Kasumi-1 (cell line): ENCODE data around the gene AKAP13.
"Not testable (repeated sequence)": the region's sequence is repeated elsewhere in the genome, so short reads cannot be mapped to it uniquely, and the experiment has no call there.

Experiments
- DNase-seq, 2 experiments: peaks; one replicate each; lab custom pipeline; 2025; lab: John Stamatoyannopoulos, UW

Gene AKAP13

DNA sequence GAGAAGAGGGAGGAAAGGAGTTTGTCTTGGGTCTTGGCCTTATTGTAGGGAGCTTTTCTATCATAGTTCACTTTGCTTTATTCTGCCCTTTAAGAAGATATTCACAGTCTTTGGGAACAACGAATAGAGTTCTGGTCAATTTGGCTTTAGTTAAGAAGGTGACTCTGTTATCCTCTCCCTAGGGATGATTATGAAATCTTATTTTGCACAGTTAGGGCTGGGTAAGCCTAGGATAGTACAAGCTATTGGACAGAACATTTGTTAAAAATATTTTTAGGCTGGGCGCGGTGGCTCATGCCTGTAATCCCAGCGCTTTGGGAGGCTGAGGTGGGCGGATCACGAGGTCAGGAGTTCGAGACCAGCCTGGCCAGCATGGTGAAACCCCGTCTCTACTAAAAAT, 61.5 kb downstream of the AKAP13 start:
- DNase-seq = not testable (repeated sequence)

DNA sequence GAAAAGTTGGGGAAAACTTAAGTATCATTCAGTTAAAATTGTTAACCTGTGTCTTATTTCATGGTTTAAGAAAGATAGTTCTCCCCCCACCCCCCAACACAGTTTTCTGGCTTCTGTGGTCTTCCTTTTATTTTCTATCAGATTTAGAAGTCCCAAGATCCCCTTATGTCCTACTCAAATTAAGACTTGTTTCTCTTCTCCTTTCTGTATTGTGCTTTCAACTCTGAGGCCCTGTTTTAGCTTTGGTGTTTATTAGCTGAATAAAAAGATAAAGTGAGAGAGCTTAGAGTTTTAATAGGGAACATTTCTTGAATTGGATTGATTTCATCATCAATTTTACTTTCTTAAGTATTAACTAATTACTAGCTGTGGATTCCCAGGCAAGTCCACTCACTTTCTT, 62.6 kb downstream of the AKAP13 start:
- DNase-seq = no peak

DNA sequence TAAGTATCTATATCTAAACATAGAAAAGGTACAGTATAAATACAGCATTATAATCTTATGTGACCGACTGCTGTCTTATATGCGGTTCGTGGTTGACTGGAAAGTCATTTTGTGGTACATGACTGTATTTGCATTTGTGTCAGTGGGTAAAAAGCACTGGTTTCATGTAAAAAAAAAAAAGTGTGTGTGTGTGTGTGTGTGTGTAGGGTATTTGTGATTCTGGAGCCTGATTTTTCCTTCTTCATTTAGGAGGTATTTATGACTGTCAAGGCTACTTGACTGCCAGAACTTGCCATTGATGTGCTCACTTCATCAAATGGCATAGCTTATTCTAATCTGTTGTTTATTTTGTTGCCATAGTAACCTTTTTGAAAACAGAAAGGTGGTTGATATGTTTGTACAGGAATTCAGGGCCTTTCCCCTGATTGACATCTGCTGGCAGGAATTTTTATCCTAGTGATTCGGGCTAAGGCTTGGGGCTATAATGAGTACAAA, 63.2 kb downstream of the AKAP13 start:
- no peak for DNase-seq

DNA sequence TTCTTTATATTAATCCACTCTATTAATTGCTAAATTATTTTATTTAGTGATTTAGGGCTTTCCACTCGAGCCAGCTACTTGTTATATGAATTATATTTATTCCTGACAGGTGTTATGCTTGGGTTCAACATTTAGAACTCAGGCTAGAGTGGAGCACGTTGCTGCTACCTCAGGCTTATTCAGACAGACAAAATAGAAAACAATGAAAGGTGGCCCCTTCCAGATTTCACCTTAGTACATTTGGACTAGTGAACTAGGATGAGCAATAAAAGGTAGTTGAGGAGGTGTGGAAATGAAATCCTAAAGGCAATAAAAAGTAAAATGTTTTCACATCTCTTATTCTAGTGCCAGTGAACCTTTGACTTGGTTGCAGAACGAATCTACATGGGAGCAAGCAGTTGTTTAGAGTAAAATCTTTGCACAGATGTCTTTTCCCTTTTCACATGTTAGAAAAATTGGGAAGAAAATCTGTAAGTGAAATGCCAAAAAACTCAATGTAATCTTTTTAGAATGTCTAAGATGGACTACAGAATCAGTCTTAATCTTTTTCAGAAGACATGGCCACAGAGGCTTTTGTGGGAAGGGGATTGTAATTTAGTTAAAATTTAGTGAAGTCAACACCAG, 63.8 kb downstream of the AKAP13 start:
- DNase-seq = no peak

DNA sequence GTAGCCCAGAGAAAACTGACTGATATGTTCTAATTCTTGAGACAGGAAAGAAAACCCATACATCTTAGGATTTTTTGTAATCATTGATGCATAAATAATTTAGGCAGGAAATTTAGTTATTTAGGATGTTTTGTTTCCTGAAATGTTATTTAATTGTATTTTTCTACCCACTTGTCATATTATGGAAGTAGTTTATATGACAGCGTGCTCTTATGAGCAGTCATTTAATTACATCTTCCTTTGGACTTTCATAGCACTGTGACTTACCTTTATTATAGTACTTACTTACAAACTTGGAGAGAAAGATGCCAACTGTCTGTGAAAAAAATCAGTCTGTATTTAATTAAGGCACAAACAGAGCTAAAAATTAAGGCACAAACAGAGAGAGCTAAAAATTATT, 65.0 kb downstream of the AKAP13 start:
- DNase-seq = no peak

DNA sequence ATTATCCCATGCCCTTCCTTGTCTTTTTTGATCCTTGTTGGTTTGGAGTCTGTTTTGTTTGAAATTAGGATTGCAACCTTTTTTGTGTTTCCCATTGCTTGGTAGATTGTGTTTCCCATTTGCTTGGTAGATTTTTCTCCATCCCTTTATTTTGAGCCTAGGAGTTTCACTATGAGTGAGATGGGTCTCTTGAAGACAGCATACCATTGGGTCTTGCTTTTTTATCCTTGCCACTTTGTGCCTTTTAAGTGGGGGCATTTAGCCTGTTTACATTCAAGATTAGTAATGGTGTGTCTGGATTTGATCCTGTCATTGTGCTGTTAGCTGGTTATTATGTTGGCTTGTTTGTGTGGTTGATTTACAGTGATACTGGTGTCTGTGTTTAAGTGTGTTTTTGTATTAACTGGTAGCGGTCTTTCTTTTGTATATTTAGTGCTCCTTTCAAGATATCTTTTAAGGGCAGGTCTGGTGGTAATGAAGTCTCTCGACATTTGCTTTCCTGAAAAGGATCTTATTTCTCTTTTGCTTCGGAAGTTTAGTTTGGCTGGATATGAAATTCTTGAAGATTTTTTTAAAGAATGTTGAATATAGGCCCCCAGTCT, 70.8 kb downstream of the AKAP13 start:
- no peak for DNase-seq

DNA sequence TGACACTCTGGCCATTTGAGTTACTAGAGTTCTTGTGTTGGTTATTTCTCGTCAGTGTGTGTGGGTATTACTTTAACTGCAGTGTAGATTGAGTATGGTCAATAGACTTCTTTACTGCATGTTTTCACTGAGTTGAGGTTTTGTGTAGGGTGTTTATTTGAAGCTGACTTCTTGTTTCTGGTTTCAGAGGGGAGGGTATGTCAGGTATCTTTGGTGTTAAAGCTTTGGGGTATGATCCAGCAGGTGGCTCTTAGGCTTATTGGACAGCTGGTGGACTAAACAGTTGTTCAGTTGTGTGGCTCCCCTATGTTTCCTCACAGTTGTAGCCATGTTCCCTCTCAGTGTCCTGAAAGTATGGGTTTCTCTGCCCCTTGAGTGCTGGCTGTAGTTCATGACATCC, 72.0 kb downstream of the AKAP13 start:
- DNase-seq = no peak

DNA sequence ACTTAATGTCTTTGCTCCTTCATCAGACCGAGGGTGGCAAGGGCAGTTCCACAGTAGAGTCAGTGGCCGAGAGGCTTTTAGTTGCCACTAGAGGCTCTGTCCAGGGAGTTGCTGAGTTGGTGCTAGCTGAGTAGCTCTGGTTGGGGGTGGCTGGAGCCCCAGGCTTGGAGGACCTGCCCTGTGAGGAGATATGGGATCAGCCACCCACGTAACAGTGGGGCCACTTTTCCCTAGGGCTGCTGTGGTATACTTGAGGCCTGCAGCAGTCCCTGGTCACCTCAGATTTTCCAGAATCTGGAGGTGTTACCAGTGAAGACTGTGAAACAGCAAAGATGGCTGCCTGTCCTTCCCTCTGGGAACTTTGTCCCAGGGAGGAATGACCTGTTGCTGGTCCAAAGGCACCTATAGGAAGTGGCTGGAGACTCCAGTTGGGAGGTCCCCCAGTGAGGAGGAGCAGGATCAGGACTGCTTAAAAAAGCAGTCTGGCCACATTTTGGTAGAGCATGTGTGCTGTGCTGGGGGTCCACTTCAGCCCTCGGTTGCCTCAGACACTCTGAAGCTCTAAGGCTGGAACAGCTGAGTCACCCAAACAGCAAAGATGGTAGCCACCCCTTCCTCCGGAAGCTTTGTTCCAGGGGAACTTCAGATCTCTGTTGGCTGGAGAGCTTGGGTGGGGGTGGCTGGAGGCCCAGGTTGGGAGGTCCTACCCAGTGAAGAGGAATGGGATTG, 72.9 kb downstream of the AKAP13 start:
- no peak for DNase-seq

DNA sequence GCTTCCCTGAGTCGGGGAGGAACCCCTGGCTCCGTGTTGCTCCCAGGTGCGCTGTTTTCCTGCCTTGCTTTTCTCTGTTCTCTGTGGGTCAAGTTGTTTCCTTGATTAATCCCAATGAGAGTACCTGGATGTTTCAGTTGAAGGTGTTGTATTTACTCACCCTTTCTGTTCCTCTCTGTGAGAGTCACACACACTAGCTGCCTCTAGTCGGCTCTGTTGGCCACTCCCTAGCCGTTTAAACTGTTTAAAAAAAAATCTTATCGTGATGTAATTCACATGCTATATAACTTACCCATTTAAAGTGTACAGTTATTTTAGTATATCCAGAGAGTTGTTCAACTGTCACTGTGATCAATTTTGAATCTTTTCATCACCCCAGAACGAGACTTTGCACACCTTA, 74.0 kb downstream of the AKAP13 start:
- no peak for DNase-seq

DNA sequence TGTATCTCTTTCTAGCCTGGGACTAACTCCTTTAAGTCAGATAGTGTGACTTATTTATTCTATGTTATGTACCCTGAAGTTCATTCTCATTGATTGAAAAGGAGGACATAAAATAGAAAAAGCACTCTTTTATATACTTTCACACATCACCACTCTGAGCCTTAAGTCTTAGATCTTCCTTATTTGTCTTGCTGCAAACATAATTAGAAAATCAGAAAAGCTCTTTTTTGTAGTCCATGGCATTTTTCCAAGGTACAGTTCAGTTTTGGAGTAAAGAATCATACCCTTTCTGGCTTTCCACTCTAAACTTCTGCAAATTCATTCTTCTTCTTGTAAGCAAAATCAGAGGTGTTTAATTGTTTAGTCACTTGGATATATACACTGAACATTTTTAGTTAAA, 75.5 kb downstream of the AKAP13 start:
- no peak for DNase-seq

DNA sequence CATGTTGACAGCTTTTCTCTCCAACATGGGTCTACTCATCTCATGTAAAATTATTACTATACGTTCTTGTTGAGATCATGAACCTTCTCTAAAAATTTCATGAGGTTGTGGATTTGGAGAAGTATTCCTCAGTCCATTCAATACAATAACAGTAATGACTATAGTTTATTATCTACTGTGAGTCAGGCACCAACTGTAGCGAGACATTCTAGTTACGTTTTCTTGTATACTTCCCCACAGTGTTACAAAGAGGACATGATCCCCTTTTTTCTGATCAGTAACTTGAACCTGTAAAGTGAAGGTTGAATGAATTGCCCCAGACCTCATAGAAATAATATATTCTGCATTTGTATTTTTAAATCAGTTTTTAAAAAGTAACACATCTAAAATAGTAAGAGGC, 76.4 kb downstream of the AKAP13 start:
- no peak for DNase-seq

DNA sequence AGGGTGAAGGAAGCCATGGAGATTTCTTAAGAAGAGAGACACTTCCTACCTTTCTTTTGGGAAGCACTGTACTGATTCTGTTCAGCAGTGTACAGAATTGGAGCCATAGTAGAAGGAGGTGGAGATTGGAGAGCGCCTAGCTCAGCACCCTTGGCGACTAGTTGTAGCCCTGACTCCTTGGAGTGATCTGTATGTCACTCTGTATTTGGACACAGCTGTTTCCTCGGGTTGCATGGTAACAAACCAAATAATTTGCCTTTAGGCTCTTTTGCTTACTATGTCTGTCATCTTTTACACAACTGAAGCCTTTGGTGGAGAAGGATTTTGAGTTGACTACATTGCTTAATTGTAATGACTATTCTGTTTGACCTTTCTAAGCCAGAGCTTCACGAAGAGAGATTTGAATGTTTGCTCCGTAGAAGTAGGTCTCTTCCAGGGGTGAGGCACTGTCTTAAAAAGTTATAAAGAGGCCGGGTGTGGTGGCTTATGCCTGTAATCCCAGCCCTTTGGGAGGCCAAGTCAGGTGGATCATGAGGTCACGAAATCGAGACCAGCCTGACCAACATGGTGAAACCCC, 77.1 kb downstream of the AKAP13 start:
- no peak for DNase-seq

DNA sequence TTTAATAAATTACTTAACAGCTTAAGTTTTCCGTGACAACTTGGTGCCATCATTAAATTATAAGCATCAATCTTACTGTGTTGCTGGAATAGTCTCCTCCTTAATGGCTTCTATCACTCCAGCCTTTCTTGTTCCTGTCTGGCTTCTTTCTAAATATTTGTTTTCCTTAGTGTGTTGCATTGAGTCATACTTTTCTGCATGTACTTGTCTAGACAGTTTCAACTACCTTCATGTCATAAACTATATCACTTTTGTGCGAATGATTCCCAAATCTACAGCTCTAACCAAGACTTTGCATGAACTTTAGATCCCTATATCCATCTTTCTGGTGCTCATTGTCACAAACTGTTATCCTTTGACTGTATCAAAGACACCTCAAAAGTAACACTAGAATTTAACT, 78.4 kb downstream of the AKAP13 start:
- DNase-seq = no peak

DNA sequence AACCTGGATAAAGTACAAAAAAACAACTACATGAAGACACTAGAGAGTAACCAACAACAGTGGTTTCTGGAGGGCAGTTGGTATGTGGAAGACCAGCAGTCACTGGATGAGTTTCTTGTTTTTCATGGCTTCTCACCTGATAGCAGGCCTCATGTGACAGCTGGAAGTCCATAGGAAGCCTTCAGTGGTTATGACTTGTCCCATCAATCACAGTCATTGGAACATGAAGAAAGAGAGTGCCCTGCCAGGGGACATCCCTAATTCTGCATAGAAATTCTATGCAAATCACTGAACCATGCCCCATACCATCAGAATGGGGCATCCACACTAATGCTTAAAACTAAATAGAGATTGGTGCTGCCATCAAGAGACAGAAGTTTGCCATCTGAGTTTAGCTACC, 81.6 kb downstream of the AKAP13 start:
- DNase-seq = no peak

DNA sequence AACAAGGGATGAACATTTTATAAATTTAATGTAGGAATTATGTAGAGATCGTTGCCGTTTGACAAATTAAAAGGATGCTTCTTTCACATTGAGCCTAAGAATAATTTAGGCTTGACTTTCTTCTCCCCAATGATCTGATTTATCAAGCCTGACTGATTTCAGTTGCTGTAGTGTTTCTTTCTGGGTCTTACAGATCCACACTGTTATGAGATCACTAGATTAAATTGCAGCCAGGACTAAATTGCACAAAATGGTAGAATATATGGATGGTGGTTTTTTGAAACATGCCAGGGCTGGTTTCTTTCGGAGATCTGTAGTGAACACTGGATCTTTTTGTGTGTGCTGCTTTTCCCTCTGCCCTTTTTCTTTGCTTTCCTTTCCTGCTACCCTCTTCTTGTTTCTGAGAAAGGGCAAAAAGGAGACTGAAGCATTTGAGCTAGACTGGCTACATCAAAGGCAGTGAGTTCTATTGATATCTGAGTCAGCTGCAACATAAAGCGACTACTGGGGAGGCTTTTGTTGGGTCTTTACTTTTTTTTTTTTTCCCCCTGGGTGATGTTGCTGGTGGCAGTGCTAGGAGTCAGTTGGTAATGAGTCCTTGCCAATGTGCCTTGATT, 83.0 kb downstream of the AKAP13 start:
- no peak for DNase-seq

DNA sequence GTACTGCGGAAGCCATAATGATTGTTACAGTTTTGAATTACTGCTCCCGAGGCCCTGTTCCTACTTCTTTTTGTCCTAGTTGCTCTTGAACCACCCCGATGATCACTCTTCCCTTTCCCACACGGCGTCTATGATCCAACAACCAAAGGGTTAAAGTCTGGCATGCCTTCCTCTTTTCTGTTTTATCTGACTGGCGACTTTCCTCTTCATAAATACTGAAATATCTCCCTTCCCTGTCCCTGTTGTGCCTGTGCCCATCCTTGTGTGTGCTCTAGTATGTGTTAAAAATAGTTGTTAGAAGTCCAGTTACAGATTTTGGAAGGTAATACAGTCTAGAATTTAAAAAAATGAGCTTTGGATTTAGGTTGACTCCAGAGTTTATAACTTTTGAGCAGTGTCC, 83.6 kb downstream of the AKAP13 start:
- DNase-seq = peak; percentile 21 to 35

DNA sequence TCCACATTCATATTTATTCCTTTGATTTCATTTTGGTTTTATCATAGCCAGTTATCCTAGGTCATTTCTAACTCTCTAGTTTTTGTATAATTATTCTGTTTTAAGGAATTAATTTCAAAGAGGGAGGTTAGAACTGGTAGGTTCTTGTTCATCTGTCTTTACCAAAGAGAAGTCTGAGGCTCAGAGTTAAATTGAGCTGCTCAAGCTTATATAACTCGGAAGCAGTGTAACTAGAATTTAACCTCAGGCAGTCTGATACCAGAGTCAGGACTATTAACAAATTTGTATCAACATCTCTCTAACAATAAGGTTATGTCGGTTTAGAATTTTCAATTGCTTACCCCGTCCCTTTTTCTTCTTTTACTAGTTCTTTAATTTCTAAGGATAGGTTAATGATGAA, 84.1 kb downstream of the AKAP13 start:
- DNase-seq = no peak

DNA sequence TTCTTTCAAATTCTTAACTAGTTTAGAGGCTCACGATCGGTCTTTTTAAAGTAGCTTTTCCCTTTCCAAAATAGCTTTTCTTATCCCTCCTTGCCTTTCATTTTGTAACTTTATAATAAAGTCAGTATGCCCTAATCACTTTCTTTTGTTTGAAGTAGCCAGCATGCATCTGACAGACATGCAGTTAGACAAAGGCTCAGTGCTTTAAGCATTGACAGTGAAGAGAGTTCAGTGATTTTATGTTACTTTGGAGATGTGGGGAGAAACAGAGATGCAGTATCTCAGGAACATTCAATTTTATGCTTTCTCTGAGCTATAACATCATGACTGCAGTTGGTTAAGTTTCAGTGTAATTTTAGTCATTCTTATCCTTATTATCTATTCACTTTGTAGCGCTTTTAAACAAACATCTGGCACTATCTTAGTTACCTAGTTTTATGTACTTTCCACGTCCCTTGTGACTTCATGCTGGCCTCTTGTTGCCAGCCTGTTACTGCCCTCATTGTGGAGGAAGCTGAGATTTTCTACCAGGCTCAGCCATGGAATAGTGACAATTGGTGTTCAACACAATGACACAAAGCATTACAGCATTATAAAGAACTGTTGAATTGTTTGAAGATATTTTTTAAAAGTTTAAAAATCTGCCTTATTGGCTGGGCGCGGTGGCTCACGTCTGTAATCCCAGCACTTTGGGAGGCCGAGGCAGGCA, 90.3 kb downstream of the AKAP13 start:
- no peak for DNase-seq

DNA sequence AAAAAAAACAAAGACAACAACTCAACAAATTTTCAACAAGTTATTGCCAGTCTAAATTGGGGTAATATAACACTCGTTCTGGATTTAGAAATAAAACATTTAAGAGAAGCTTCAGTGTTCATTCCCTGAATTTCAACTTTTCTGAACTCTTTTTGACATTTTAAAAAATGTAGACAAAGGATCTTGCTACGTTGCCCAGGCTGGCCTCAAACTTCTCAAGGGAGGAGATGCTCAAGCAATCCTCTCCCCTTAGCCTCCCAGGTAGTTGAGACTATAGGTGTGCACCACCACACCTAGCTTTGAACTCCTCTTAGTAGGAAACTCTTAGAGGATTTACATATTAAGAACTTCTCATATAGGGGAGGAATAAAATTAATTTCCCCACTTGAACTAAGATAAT, 91.9 kb downstream of the AKAP13 start:
- no peak for DNase-seq

DNA sequence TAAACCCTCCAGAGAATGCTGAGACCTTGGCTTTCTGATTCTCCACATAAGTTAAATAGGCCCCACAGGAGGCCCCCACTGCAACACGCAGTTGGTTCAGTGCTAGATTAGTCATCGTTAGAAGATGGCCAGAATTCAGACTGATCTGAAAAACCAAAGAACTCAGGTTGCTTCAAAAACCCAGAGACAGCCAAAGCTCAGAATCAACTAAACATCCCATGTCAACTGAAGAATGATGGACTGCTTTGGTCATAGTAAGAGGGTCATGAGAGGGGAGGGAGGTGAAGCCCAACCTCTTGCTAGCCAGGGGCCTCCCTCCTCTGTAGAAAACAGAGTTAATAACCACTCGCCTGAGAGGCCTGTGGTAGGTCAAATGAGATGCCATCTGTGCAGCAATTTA, 93.1 kb downstream of the AKAP13 start:
- no peak for DNase-seq

DNA sequence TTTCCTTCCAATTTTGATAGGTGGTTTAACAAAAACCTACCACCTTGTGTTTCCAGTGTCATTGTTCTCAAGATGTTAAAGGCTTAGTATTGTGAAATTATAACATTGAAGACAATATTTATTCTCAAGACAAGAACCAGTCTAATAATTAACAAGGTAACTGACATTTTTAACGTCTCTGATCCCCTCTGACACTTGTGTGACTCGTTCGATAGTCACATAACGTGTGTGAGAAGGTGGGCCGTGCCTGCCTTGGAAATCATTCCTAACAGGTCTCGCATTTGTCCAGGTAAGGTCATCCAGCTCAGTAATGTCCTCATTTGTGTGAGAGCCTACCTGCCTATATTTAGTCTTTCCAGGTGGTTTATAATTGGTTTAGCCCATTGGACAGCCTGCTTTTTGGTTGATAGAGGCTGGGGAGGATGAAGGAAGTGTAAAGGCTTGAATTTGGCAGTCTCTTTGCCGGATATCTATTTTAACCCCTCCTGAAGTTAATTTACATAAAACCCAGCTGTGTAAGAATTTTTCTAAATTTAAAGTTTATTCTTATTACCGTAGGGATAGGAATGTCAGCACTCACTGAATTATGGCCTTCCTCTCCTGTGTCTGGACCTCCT, 94.4 kb downstream of the AKAP13 start:
- peak in 1 of 2 experiments; percentile 80 for DNase-seq

DNA sequence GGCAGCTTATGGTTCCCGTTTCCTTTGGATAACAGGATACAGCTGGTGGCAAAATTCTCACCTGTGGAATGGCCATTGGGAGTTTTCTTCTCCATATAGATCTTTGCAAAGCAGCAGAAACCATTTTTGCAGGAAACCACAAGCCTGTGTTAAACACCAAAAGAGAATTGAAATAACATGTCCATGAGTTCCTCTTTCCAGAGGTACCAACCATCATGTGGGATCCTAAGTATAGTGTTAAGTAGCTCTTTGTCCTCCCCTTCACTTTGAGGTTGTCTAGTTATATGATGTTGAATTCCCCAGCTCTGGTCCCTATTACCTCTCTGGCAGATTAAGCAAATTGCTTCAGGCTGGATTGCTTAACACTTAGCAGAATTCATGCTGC, 94.9 kb downstream of the AKAP13 start:
- peak; percentile 88 to 89 for DNase-seq
